GM13977 (cell line): ENCODE measurements around the gene MX2.

Experiments used
- DNase-seq: peaks from one replicate; pipeline ENCODE4 v3.0.0; 2012; ENCODE audit warnings: low spot score
- in situ Hi-C: fragments of 300-500 bp; cut with MboI; formaldehyde crosslinking; loops from one replicate; pipeline ENCODE4 v1.12.0; 2022; ENCODE audit warnings: low sequenced_read_pairs, low pct_unique_long_range_greater_than_20kb, mixed read lengths, inconsistent platforms; ENCODE audit not compliant: unreplicated experiment
- TF ChIP-seq, protein P1 (sequence below): IDR thresholded peaks from 2 replicates; pipeline ENCODE4 v1.5.1; 2012; ENCODE audit warnings: mild to moderate bottlenecking, control low read depth; ENCODE audit not compliant: insufficient read depth; ENCODE audit errors: extremely low read depth, missing control alignments

MX2 gene

DNA sequence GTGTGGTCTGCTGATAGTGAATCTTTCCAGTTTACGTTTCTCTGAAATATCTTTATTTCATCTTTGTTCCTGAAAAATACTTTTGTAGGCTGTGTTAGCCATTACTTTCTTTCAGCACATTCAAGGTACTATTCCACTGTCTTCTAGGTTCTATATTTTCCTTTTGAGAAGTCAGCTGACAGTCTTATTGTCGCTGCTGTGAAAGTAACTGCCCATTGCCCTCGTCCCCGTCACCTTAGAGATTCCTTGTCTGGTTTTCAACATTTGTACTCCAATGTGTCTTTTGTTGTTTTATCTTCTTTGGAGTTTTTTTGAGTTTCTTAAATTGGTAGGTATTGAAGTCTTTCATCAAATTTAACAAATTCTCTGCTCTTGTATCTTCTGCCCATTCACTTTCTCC, 19.8 kb upstream of the MX2 start:
- TF ChIP-seq, protein P1, sequence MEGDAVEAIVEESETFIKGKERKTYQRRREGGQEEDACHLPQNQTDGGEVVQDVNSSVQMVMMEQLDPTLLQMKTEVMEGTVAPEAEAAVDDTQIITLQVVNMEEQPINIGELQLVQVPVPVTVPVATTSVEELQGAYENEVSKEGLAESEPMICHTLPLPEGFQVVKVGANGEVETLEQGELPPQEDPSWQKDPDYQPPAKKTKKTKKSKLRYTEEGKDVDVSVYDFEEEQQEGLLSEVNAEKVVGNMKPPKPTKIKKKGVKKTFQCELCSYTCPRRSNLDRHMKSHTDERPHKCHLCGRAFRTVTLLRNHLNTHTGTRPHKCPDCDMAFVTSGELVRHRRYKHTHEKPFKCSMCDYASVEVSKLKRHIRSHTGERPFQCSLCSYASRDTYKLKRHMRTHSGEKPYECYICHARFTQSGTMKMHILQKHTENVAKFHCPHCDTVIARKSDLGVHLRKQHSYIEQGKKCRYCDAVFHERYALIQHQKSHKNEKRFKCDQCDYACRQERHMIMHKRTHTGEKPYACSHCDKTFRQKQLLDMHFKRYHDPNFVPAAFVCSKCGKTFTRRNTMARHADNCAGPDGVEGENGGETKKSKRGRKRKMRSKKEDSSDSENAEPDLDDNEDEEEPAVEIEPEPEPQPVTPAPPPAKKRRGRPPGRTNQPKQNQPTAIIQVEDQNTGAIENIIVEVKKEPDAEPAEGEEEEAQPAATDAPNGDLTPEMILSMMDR = no peak
- in situ Hi-C loops = no loop called here
- DNase-seq = no peak

DNA sequence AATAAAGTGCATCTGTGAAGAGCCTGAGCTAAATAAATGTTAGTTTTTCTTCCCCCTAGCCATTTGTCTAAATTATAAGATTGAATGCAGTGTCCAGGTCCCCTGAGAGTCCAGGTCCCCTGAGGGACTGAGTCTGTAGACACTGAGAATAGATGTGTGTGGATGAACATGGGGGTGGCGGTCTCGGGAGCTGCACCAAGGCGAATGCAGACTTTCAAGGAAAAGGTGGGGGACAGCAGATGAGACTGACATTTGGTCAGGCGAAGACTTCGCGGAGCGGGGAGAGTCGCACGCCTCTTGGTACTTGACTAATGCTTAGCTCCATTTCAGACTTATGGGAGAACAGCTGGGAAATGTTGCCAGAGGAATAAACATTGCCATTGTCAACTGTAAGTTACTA, 17.7 kb upstream of the MX2 start:
- no peak for DNase-seq
- TF ChIP-seq, protein P1 = no peak
- in situ Hi-C loops = no loop called here

DNA sequence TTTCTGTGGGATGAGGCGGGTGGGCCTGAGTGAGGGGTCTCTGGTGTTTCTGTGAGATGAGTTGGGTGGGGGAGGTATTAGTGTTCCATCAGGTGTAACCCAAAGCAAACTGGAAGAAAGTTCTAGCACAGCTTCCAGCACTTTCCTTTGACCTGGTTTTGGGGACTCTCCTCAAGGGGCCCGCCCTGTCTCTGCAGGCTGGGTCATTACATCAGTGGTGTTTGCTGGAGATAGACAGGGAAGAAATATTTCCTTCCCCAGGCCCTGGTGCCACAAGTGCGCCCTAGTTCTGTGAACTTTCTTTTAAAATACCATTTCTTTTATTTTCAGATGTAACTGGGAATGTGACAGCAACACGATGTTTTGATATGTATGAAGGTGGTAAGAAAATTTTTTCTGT, 16.5 kb upstream of the MX2 start:
- DNase-seq = no peak
- in situ Hi-C loops = no loop called here
- TF ChIP-seq, protein P1 = no peak

DNA sequence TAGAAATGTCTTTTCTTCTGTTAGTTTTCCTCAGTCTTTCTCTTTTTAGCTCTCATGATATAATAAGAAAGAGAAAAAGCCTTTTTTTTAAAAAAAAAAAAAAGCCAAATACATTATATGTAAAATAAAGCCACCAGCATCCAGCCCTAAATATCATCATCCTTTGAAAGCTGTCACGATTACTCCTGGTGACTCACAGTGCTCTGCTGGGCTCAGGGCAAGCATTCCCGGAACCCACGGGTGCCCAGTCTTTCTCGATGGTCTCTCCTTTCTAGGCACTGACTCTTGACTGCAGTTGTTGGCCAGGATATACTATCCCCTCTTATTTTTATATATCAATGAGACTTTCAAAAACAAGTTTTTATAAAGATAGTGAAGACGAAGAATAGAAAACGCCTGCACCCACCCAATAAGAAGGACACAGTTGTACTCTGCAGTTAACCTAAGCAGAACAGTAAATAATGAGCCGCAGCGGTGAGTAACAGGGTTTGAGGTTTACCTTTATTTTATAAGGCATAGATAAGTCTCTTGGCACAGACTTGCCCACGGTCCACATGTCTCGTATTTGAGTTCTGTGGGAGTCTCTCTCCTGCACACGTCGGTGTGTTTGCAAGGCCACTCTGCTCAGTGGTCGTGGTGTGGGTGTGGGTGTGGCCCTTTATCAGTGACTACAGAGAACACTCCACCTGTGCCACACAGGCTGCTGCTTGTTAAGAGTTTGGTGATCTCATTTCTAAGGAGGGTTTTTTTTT, 15.7 kb upstream of the MX2 start:
- TF ChIP-seq, protein P1 = no peak
- no peak for DNase-seq
- in situ Hi-C loops = no loop called here

DNA sequence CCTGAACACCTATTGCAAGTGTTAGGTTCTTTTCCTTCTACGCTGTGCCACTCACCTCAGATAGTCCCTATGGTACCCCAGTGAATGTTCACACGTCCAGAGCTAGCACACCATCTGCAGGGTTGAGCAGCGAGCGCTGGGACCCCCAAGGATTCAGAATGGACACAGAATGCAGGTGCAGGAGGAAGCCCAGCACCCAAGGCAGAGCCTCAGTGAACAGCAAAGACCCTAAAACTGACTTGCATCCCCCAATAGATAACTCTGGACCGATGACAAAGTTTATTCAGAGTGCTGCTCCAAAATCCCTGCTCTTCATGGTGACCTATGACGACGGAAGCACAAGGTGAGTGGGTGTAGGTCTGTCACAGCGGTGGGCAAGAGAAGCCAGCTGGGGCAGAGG, 15.1 kb upstream of the MX2 start:
- no peak for DNase-seq
- TF ChIP-seq, protein P1 = no peak
- in situ Hi-C loops = no loop called here

DNA sequence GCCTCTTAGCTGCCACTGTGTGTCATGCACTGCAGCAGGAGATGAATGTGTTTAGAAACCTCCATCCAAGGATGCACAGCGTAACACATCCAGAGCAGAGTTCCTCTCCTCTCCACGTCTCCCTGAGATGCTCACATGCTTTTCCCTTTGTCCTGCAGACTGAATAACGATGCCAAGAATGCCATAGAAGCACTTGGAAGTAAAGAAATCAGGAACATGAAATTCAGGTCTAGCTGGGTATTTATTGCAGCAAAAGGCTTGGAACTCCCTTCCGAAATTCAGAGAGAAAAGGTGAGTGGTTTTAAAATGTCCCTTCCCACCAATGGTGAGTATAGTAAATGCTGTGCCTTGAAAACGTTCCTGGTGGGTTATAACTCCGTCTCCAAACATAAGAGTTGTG, 13.4 kb upstream of the MX2 start:
- TF ChIP-seq, protein P1 = no peak
- DNase-seq = no peak
- in situ Hi-C loops = no loop called here
